ENCODE data around the gene SCEL.

Gene SCEL

GRCh38 chr13:77522444-77522843 lies 13.1 kb upstream of the SCEL start:
- DNase-seq: no peak

- DNase-seq: no peak
Measured at GRCh38 chr13:77523386-77523785, 12.1 kb upstream of the SCEL start.

GRCh38 chr13:77523834-77524728 lies 11.4 kb upstream of the SCEL start:
- no peak for DNase-seq

- DNase-seq: no peak
Measured at GRCh38 chr13:77528414-77528813, 7.1 kb upstream of the SCEL start.

GRCh38 chr13:77528834-77529500 lies 6.5 kb upstream of the SCEL start:
- no peak for DNase-seq

- no peak for DNase-seq
Measured at GRCh38 chr13:77529501-77529840, 6.0 kb upstream of the SCEL start.

GRCh38 chr13:77530875-77531274 lies 4.6 kb upstream of the SCEL start:
- no peak for DNase-seq

- no peak for DNase-seq
Measured at GRCh38 chr13:77532983-77533382, 2.5 kb upstream of the SCEL start.

GRCh38 chr13:77533875-77534788 lies 1.4 kb upstream of the SCEL start:
- DNase-seq: peak; percentile 43 to 79 (median 76)

- no peak for DNase-seq
Measured at GRCh38 chr13:77536358-77536757, 852 bp downstream of the SCEL start.

- DNase-seq: no peak
Measured at GRCh38 chr13:77537289-77537919, 1.9 kb downstream of the SCEL start.

GRCh38 chr13:77543711-77544110 lies 8.2 kb downstream of the SCEL start:
- DNase-seq: no peak

GRCh38 chr13:77544355-77544754 lies 8.8 kb downstream of the SCEL start:
- peak in 1 of 3 donors; percentile 8 for DNase-seq

GRCh38 chr13:77544758-77545338 lies 9.3 kb downstream of the SCEL start:
- DNase-seq: peak in 1 of 3 donors; percentile 16

- no peak for DNase-seq
Measured at GRCh38 chr13:77545626-77546412, 10.3 kb downstream of the SCEL start.

GRCh38 chr13:77548095-77548494 lies 12.6 kb downstream of the SCEL start:
- DNase-seq: peak in 1 of 3 donors; percentile 10

GRCh38 chr13:77548594-77548993 lies 13.1 kb downstream of the SCEL start:
- DNase-seq: no peak

- no peak for DNase-seq
Measured at GRCh38 chr13:77554069-77554468, 18.6 kb downstream of the SCEL start.

- DNase-seq: no peak
Measured at GRCh38 chr13:77555246-77555645, 19.7 kb downstream of the SCEL start.

GRCh38 chr13:77558016-77558415 lies 22.5 kb downstream of the SCEL start:
- no peak for DNase-seq

- DNase-seq: peak in 2 of 3 donors; percentile 17 to 21
Measured at GRCh38 chr13:77563111-77563510, 27.6 kb downstream of the SCEL start.
